Naive thymus-derived CD4-positive, alpha-beta T cell (primary cell): Measurements from ENCODE around the gene PLIN5. TPM values are rescaled to one million over a fixed set of nuclear protein-coding genes. Genes with fewer than 3 reads are reported as not detected.

ENCODE experiments used
- ATAC-seq: fragments of 150-1000 bp; cut with Tn5 transposase; 2 replicates; pipeline ENCODE4 v1.10.0; 2021; ENCODE audit warnings: mild to moderate bottlenecking, moderate library complexity
- CTCF ChIA-PET: fragments of 350-600 bp; sonication (Branson Sonifier 250); formaldehyde crosslinking; loops from one replicate; lab custom pipeline; 2021; ENCODE audit warnings: antibody characterized with exemption; lab: Charles Lee
- POLR2A ChIA-PET: fragments of 350-600 bp; sonication (Branson Sonifier 250); formaldehyde crosslinking; loops from one replicate; lab custom pipeline; 2021; ENCODE audit warnings: antibody characterized with exemption, inconsistent platforms; lab: Charles Lee
- DNase-seq, 9 donors: peaks; one replicate each; pipeline versions ENCODE4 v3.0.0 to v3.0.0-alpha.2; 2020 to 2022; ENCODE audit warnings: mixed read lengths in 1 of 9
- H3K27ac ChIP-seq: one replicate; pipeline ENCODE4 v1.7.0; 2013; ENCODE audit warnings: mild to moderate bottlenecking, low read depth, low read length, moderate library complexity
- H3K27me3 ChIP-seq, 2 donors: one replicate each; pipeline ENCODE4 v1.7.0; 2013; ENCODE audit warnings: low read length in 2 of 2, mild to moderate bottlenecking in 2 of 2, moderate library complexity in 2 of 2; ENCODE audit not compliant: control insufficient read depth in 2 of 2, insufficient read depth in 2 of 2
- H3K36me3 ChIP-seq, 3 experiments: 1 replicate in 2 of 3; 2 replicates in 1 of 3; pipeline ENCODE4 v1.7.0; 2013; ENCODE audit warnings: low read length in 3 of 3, mild to moderate bottlenecking in 3 of 3, moderate library complexity in 1 of 3; ENCODE audit not compliant: insufficient read depth in 3 of 3, control insufficient read depth in 2 of 3
- H3K4me1 ChIP-seq, 2 donors: one replicate each; pipeline ENCODE4 v1.7.0; 2013; ENCODE audit warnings: low read length in 2 of 2, mild to moderate bottlenecking in 2 of 2, moderate library complexity in 1 of 2; ENCODE audit not compliant: control insufficient read depth in 2 of 2, insufficient read depth in 2 of 2
- H3K4me3 ChIP-seq: 2 replicates; pipeline ENCODE4 v1.7.0; 2013; ENCODE audit warnings: mild to moderate bottlenecking, low read length
- H3K9me3 ChIP-seq, 3 experiments: 1 replicate in 2 of 3; 2 replicates in 1 of 3; pipeline ENCODE4 v1.7.0; 2013; ENCODE audit warnings: low read length in 3 of 3; ENCODE audit not compliant: control insufficient read depth in 2 of 3
- H3K27ac Mint-ChIP-seq, 9 donors: one replicate each; pipeline ENCODE4 v1.8.0; 2020 to 2022; ENCODE audit warnings: mixed read lengths in 9 of 9, mild to moderate bottlenecking in 8 of 9, moderate library complexity in 5 of 9, inconsistent platforms in 2 of 9
- H3K27me3 Mint-ChIP-seq, 5 donors: one replicate each; pipeline ENCODE4 v1.8.0; 2021 to 2022; ENCODE audit warnings: mixed read lengths in 5 of 5, mild to moderate bottlenecking in 1 of 5
- H3K36me3 Mint-ChIP-seq, 5 donors: one replicate each; pipeline ENCODE4 v1.8.0; 2020 to 2022; ENCODE audit warnings: mixed read lengths in 5 of 5, mild to moderate bottlenecking in 3 of 5, inconsistent platforms in 1 of 5
- H3K4me1 Mint-ChIP-seq, 7 donors: one replicate each; pipeline ENCODE4 v1.8.0; 2020 to 2022; ENCODE audit warnings: mixed read lengths in 7 of 7, mild to moderate bottlenecking in 3 of 7, inconsistent platforms in 1 of 7
- H3K4me3 Mint-ChIP-seq, 10 donors: one replicate each; pipeline ENCODE4 v1.8.0; 2020 to 2022; ENCODE audit warnings: mild to moderate bottlenecking in 10 of 10, mixed read lengths in 10 of 10, moderate library complexity in 6 of 10, inconsistent platforms in 2 of 10
- H3K9me3 Mint-ChIP-seq, 11 donors: one replicate each; pipeline ENCODE4 v1.8.0; 2020 to 2022; ENCODE audit warnings: mixed read lengths in 11 of 11, mild to moderate bottlenecking in 4 of 11, inconsistent platforms in 1 of 11, moderate library complexity in 1 of 11
- intact Hi-C, 2 donors: fragments of 100-400 bp; cut with micrococcal nuclease; formaldehyde crosslinking; loops; one replicate each; pipeline ENCODE4 v1.15.1; 2023
- polyA plus RNA-seq, 2 donors: library from polyadenylated mRNA; unstranded; fragments of 300-500 nt; fragmentation: Illumina TruSeq; gene quantifications; one replicate each; pipeline ENCODE4 v1.2.3, GENCODE V29; 2021
- total RNA-seq, 6 experiments: library from RNA in 5 of 6; stranded (reverse) in 5 of 6; gene quantifications; 1 replicate in 5 of 6; 2 replicates in 1 of 6; pipeline ENCODE4 v1.2.3 and lab custom pipeline; 2021 to 2026

The PLIN5 gene
- total and polyA plus RNA-seq, 7 experiments from 2014 or later, result 0.24 to 1.9 (median 1.1) TPM; not detected in 1

GRCh38 chr19:4557144-4557970 lies 22.3 kb upstream of the PLIN5 start:
- H3K36me3 Mint-ChIP-seq, result no peaks in the 10 kb centered on the region
- ChIA-PET POLR2A (no interaction called here), CTCF (interaction anchor here (1.4 to 2.0 kb wide), 2 partner anchors 13 to 79 kb away, joined by 3 to 9 read pairs; no protein-coding TSS in a partner anchor)
- Histone ChIP-seq H3K36me3 (no peaks in the 10 kb centered on the region), H3K4me3 (no peak overlapping the region), H3K9me3 (no peaks in the 10 kb centered on the region), H3K27ac (no peak overlapping the region), H3K4me1 (no peaks in the 10 kb centered on the region), H3K27me3 (no peaks in the 10 kb centered on the region)
- H3K4me3 Mint-ChIP-seq, result no peak overlapping the region
- no peak overlapping the region for H3K27ac Mint-ChIP-seq
- H3K9me3 Mint-ChIP-seq, result peaks cover 0 to 6% (median 0%) of the 10 kb centered on the region in 11 donors
- no peak for DNase-seq
- intact Hi-C loops, result no loop called here
- no peak for ATAC-seq
- peaks cover 0 to 13% (median 0%) of the 10 kb centered on the region in 7 donors for H3K4me1 Mint-ChIP-seq
- peaks cover 0 to 19% (median 5%) of the 10 kb centered on the region in 5 donors for H3K27me3 Mint-ChIP-seq

GRCh38 chr19:4556597-4557127 lies 21.6 kb upstream of the PLIN5 start:
- H3K36me3 ChIP-seq, result no peaks in the 10 kb centered on the region
- Mint-ChIP-seq H3K9me3 (peaks cover 0 to 6% (median 0%) of the 10 kb centered on the region in 11 donors), H3K4me3 (no peak overlapping the region), H3K36me3 (peaks cover 0 to 4% (median 0%) of the 10 kb centered on the region in 5 donors), H3K27ac (no peak overlapping the region), H3K27me3 (peaks cover 0 to 24% (median 5%) of the 10 kb centered on the region in 5 donors), H3K4me1 (peaks cover 0 to 9% (median 0%) of the 10 kb centered on the region in 7 donors)
- intact Hi-C loops, result no loop called here
- H3K4me3 ChIP-seq, result no peak overlapping the region
- no peaks in the 10 kb centered on the region for H3K4me1 ChIP-seq
- H3K9me3 ChIP-seq, result no peaks in the 10 kb centered on the region
- DNase-seq (peak in 1 of 9 donors; percentile 35), ATAC-seq (peak; percentile 22)
- H3K27ac ChIP-seq, result no peak overlapping the region
- POLR2A ChIA-PET, result no interaction called here
- CTCF ChIA-PET, result interaction anchor here (1.4 to 2.0 kb wide), 2 partner anchors 14 to 80 kb away, joined by 3 to 9 read pairs; no protein-coding TSS in a partner anchor
- H3K27me3 ChIP-seq, result no peaks in the 10 kb centered on the region

GRCh38 chr19:4555657-4556561 lies 20.9 kb upstream of the PLIN5 start:
- Mint-ChIP-seq H3K27me3 (peaks cover 0 to 25% (median 6%) of the 10 kb centered on the region in 5 donors), H3K27ac (peak overlapping the region in 2 of 9 donors; percentile 25 to 46), H3K4me1 (peaks cover 0 to 10% (median 0%) of the 10 kb centered on the region in 7 donors), H3K36me3 (peaks cover 0 to 4% (median 0%) of the 10 kb centered on the region in 5 donors), H3K9me3 (peaks cover 0 to 6% (median 0%) of the 10 kb centered on the region in 11 donors), H3K4me3 (no peak overlapping the region)
- ChIA-PET CTCF (interaction anchor here (2.0 kb wide), 1 partner anchor 80 kb away, joined by 9 read pairs; no protein-coding TSS in a partner anchor), POLR2A (no interaction called here)
- DNase-seq, result no peak
- H3K27me3 ChIP-seq, result no peaks in the 10 kb centered on the region
- no peak for ATAC-seq
- no peaks in the 10 kb centered on the region for H3K9me3 ChIP-seq
- no peak overlapping the region for H3K27ac ChIP-seq
- no peaks in the 10 kb centered on the region for H3K4me1 ChIP-seq
- intact Hi-C loops, result no loop called here
- no peaks in the 10 kb centered on the region for H3K36me3 ChIP-seq
- H3K4me3 ChIP-seq, result no peak overlapping the region

DNA sequence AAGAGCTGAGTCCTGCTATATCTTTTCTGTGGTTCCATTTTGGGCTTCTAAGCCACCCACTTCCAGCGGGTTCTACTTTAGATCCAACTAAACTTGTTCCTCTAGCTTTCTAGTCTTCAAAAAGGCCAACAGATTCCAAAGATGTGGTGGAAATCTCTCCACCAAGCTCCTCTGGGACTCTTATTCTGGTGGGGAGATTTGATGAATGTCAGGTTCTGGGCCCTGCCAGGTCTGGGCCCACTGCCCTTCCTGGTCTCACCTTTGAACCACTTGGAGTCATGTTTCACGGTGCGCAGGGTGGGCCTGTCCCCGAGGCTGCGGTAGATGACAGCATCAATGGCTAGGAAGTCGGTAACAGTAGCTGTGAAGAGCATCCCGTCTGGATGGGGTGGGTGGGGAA lies 19.7 kb upstream of the PLIN5 start:
- ATAC-seq (no peak), DNase-seq (no peak)
- Mint-ChIP-seq H3K9me3 (peaks cover 0 to 6% (median 0%) of the 10 kb centered on the region in 11 donors), H3K36me3 (peaks cover 0 to 4% (median 0%) of the 10 kb centered on the region in 5 donors), H3K27ac (no peak overlapping the region), H3K4me1 (peaks cover 0 to 10% (median 0%) of the 10 kb centered on the region in 7 donors), H3K27me3 (peaks cover 0 to 25% (median 6%) of the 10 kb centered on the region in 5 donors), H3K4me3 (no peak overlapping the region)
- Histone ChIP-seq H3K36me3 (no peaks in the 10 kb centered on the region), H3K27ac (no peak overlapping the region), H3K9me3 (no peaks in the 10 kb centered on the region), H3K4me3 (no peak overlapping the region), H3K27me3 (no peaks in the 10 kb centered on the region), H3K4me1 (no peaks in the 10 kb centered on the region)
- intact Hi-C loops, result no loop called here
- ChIA-PET CTCF (no interaction called here), POLR2A (no interaction called here)

GRCh38 chr19:4553775-4554174 lies 18.8 kb upstream of the PLIN5 start:
- intact Hi-C loops, result no loop called here
- POLR2A ChIA-PET, result no interaction called here
- no peak for ATAC-seq

GRCh38 chr19:4553092-4553695 lies 18.2 kb upstream of the PLIN5 start:
- Mint-ChIP-seq H3K27me3 (peaks cover 0 to 26% (median 6%) of the 10 kb centered on the region in 5 donors), H3K4me3 (no peak overlapping the region), H3K27ac (no peak overlapping the region), H3K4me1 (peaks cover 0 to 10% (median 0%) of the 10 kb centered on the region in 7 donors), H3K9me3 (peaks cover 0 to 6% (median 0%) of the 10 kb centered on the region in 11 donors), H3K36me3 (peaks cover 0 to 4% (median 0%) of the 10 kb centered on the region in 5 donors)
- Histone ChIP-seq H3K27ac (no peak overlapping the region), H3K9me3 (no peaks in the 10 kb centered on the region), H3K4me3 (no peak overlapping the region), H3K27me3 (no peaks in the 10 kb centered on the region), H3K36me3 (no peaks in the 10 kb centered on the region), H3K4me1 (no peaks in the 10 kb centered on the region)
- DNase-seq (no peak), ATAC-seq (no peak)
- POLR2A ChIA-PET, result no interaction called here
- intact Hi-C loops, result no loop called here
- CTCF ChIA-PET, result no interaction called here

More at GRCh38 chr19:4553775-4554174, 18.8 kb upstream of the PLIN5 start:
- Mint-ChIP-seq H3K27ac (peak overlapping the region in 1 of 9 donors; percentile 73), H3K27me3 (peaks cover 0 to 26% (median 6%) of the 10 kb centered on the region in 5 donors), H3K36me3 (peaks cover 0 to 4% (median 0%) of the 10 kb centered on the region in 5 donors), H3K9me3 (peaks cover 0 to 6% (median 0%) of the 10 kb centered on the region in 11 donors), H3K4me3 (no peak overlapping the region), H3K4me1 (peaks cover 0 to 10% (median 0%) of the 10 kb centered on the region in 7 donors)
- Histone ChIP-seq H3K27me3 (no peaks in the 10 kb centered on the region), H3K9me3 (no peaks in the 10 kb centered on the region), H3K27ac (no peak overlapping the region), H3K4me3 (no peak overlapping the region), H3K4me1 (no peaks in the 10 kb centered on the region), H3K36me3 (no peaks in the 10 kb centered on the region)
- DNase-seq, result no peak
- CTCF ChIA-PET, result no interaction called here
